ENCODE measurements around the gene DUS1L.

DUS1L gene

GRCh38 chr17:82053130-82053529 lies 12.5 kb downstream of the DUS1L start:
- H3K36me3 ChIP-seq (replicated peaks; ENCODE audit: insufficient read depth, low read length), result no peaks in the 10 kb centered on the region
- H3K9ac ChIP-seq (ENCODE audit: low read length), result no peak overlapping the region
- H3K4me2 ChIP-seq (ENCODE audit: low read depth, low read length), result peak overlapping the region; percentile 98
- H3K79me2 ChIP-seq (ENCODE audit: low read length), result peaks cover 24% of the 10 kb centered on the region
- H3K9me3 ChIP-seq (replicated peaks; ENCODE audit: insufficient read depth, low read length), result no peaks in the 10 kb centered on the region
- no peak overlapping the region for H2AFZ ChIP-seq (ENCODE audit: low read length)
- no peaks in the 10 kb centered on the region for H4K20me1 ChIP-seq (ENCODE audit: insufficient read depth, low read length)
- H3F3A ChIP-seq (ENCODE audit: insufficient read depth, low read length), result no peaks in the 10 kb centered on the region; the same call in 1 of the 2 replicates
- no peak for DNase-seq
- no peaks in the 10 kb centered on the region for H3K27me3 ChIP-seq (replicated peaks; ENCODE audit: insufficient read depth, low read length)
- no peaks in the 10 kb centered on the region for H3K9me2 ChIP-seq (replicated peaks; ENCODE audit: insufficient read depth, low read length)
- peak overlapping the region; percentile 83; the same call in 1 of the 2 replicates for H3K4me3 ChIP-seq (ENCODE audit: low read length)
- no peak overlapping the region for H3K27ac ChIP-seq (ENCODE audit: low read length)
- TF ChIP-seq EZH2 (optimal IDR thresholded peaks at IDR 0.05; ENCODE audit: low read depth, low read length) (no peak), EZH2phosphoT487 (IDR thresholded peaks at IDR 0.05; ENCODE audit: low read length) (no peak), CTCF (IDR thresholded peaks at IDR 0.05; ENCODE audit: low read length) (no peak)
- peaks cover 7% of the 10 kb centered on the region; the same call in 1 of the 2 replicates for H3K4me1 ChIP-seq (ENCODE audit: low read length)

- TF ChIP-seq EZH2 (optimal IDR thresholded peaks at IDR 0.05; ENCODE audit: low read depth, low read length) (no peak), EZH2phosphoT487 (IDR thresholded peaks at IDR 0.05; ENCODE audit: low read length) (no peak), CTCF (IDR thresholded peaks at IDR 0.05; ENCODE audit: low read length) (no peak)
- H3K4me1 ChIP-seq (ENCODE audit: low read length), result peaks cover 7% of the 10 kb centered on the region; the same call in 1 of the 2 replicates
- no peak overlapping the region for H3K27ac ChIP-seq (ENCODE audit: low read length)
- peak overlapping the region; percentile 77; the same call in 1 of the 2 replicates for H3K9ac ChIP-seq (ENCODE audit: low read length)
- no peaks in the 10 kb centered on the region for H3K36me3 ChIP-seq (replicated peaks; ENCODE audit: insufficient read depth, low read length)
- H4K20me1 ChIP-seq (ENCODE audit: insufficient read depth, low read length), result no peaks in the 10 kb centered on the region
- H3K27me3 ChIP-seq (replicated peaks; ENCODE audit: insufficient read depth, low read length), result no peaks in the 10 kb centered on the region
- peak overlapping the region; percentile 98 for H3K4me2 ChIP-seq (ENCODE audit: low read depth, low read length)
- no peaks in the 10 kb centered on the region for H3K9me3 ChIP-seq (replicated peaks; ENCODE audit: insufficient read depth, low read length)
- no peaks in the 10 kb centered on the region for H3K9me2 ChIP-seq (replicated peaks; ENCODE audit: insufficient read depth, low read length)
- no peak for DNase-seq
- peak overlapping the region; percentile 83 for H3K4me3 ChIP-seq (ENCODE audit: low read length)
- H2AFZ ChIP-seq (ENCODE audit: low read length), result no peak overlapping the region
- H3F3A ChIP-seq (ENCODE audit: insufficient read depth, low read length), result no peaks in the 10 kb centered on the region
- H3K79me2 ChIP-seq (ENCODE audit: low read length), result peaks cover 24% of the 10 kb centered on the region
Observed at GRCh38 chr17:82052638-82053059, 13.0 kb downstream of the DUS1L start.

- no peaks in the 10 kb centered on the region for H3K9me3 ChIP-seq (replicated peaks; ENCODE audit: insufficient read depth, low read length)
- peak within 1 kb of the TSS; percentile 77 for H3K9ac ChIP-seq (ENCODE audit: low read length)
- no peak within 1 kb of the TSS for H3K27ac ChIP-seq (ENCODE audit: low read length)
- peaks cover 24% of the 10 kb centered on the region for H3K79me2 ChIP-seq (ENCODE audit: low read length)
- H3K36me3 ChIP-seq (replicated peaks; ENCODE audit: insufficient read depth, low read length), result no peaks in the 10 kb centered on the region; the same call in 1 of the 2 replicates
- H3K4me2 ChIP-seq (ENCODE audit: low read depth, low read length), result peak within 1 kb of the TSS; percentile 98
- no peaks in the 10 kb centered on the region for H3K9me2 ChIP-seq (replicated peaks; ENCODE audit: insufficient read depth, low read length)
- peaks cover 7% of the 10 kb centered on the region; the same call in 1 of the 2 replicates for H3K4me1 ChIP-seq (ENCODE audit: low read length)
- peak within 1 kb of the TSS; percentile 51 for H2AFZ ChIP-seq (ENCODE audit: low read length)
- TF ChIP-seq EZH2 (optimal IDR thresholded peaks at IDR 0.05; ENCODE audit: low read depth, low read length), result no peak
- no peak for TF ChIP-seq EZH2phosphoT487 (IDR thresholded peaks at IDR 0.05; ENCODE audit: low read length)
- TF ChIP-seq CTCF (IDR thresholded peaks at IDR 0.05; ENCODE audit: low read length), result no peak
- no peaks in the 10 kb centered on the region for H3K27me3 ChIP-seq (replicated peaks; ENCODE audit: insufficient read depth, low read length)
- no peaks in the 10 kb centered on the region for H3F3A ChIP-seq (ENCODE audit: insufficient read depth, low read length)
- DNase-seq, result peak; percentile 83
- H4K20me1 ChIP-seq (ENCODE audit: insufficient read depth, low read length), result no peaks in the 10 kb centered on the region
- H3K4me3 ChIP-seq (ENCODE audit: low read length), result peak within 1 kb of the TSS; percentile 83
Observed at GRCh38 chr17:82051776-82052637, 13.6 kb downstream of the DUS1L start, which contains the start of the genes GPS1 and RFNG. Gene GPS1 (plus strand): TSS chr17:82051898. CDS start chr17:82051932, 34 bp downstream. Gene RFNG (minus strand): TSS chr17:82051811. CDS start chr17:82051766, 45 bp downstream.
